PFSK-1 (cell line): ENCODE results near the gene GAB1.

Experiments used
- POLR2AphosphoS5 ChIP-seq: IDR thresholded peaks from 2 replicates; pipeline ENCODE4 v1.6.1; 2012; ENCODE audit warnings: low read depth, mild to moderate bottlenecking, control low read depth, low read length, moderate library complexity
- SIN3A ChIP-seq: IDR thresholded peaks from 2 replicates; pipeline ENCODE4 v1.6.1; 2012; ENCODE audit warnings: mild to moderate bottlenecking, low read length, moderate library complexity, borderline replicate concordance; ENCODE audit not compliant: insufficient read depth
- TAF1 ChIP-seq: IDR thresholded peaks from 2 replicates; pipeline ENCODE4 v1.6.1; 2012; ENCODE audit warnings: low read length, control low read depth, borderline replicate concordance; ENCODE audit not compliant: insufficient read depth
- TF ChIP-seq, protein P1 (sequence below), 2 experiments: IDR thresholded peaks; 2 replicates each; pipeline versions ENCODE4 v1.6.1 to v1.8.0; 2011 to 2012; ENCODE audit warnings: low read depth in 2 of 2, low read length in 2 of 2, control low read depth in 1 of 2, inconsistent platforms in 1 of 2, mild to moderate bottlenecking in 1 of 2, moderate library complexity in 1 of 2; ENCODE audit not compliant: insufficient read depth in 1 of 2

DNA sequence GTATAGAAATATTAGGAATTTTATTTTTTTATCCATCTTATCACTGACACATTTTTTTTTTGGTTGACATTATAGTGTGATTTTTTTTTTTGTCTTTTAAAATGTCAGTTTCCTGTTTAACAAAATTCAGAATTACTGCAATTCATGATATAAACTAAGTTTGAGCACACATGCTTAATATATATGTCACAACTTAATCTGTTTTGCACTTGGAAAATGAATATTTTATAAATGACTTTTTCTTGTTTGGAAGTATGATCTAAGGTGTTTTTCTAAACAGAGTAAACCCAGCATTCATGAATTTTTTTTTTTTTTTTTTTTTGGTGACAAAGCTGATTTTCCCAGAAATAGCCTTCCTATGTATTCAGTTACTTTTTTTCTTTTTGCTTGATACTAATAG is 179.2 kb downstream of the GAB1 start:
- TF ChIP-seq POLR2AphosphoS5 = no peak
- TF ChIP-seq SIN3A = no peak
- TF ChIP-seq, protein P1, sequence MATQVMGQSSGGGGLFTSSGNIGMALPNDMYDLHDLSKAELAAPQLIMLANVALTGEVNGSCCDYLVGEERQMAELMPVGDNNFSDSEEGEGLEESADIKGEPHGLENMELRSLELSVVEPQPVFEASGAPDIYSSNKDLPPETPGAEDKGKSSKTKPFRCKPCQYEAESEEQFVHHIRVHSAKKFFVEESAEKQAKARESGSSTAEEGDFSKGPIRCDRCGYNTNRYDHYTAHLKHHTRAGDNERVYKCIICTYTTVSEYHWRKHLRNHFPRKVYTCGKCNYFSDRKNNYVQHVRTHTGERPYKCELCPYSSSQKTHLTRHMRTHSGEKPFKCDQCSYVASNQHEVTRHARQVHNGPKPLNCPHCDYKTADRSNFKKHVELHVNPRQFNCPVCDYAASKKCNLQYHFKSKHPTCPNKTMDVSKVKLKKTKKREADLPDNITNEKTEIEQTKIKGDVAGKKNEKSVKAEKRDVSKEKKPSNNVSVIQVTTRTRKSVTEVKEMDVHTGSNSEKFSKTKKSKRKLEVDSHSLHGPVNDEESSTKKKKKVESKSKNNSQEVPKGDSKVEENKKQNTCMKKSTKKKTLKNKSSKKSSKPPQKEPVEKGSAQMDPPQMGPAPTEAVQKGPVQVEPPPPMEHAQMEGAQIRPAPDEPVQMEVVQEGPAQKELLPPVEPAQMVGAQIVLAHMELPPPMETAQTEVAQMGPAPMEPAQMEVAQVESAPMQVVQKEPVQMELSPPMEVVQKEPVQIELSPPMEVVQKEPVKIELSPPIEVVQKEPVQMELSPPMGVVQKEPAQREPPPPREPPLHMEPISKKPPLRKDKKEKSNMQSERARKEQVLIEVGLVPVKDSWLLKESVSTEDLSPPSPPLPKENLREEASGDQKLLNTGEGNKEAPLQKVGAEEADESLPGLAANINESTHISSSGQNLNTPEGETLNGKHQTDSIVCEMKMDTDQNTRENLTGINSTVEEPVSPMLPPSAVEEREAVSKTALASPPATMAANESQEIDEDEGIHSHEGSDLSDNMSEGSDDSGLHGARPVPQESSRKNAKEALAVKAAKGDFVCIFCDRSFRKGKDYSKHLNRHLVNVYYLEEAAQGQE (IDR thresholded peaks at IDR 0.05; ENCODE audit: insufficient read depth in 1 of 2, low read depth in 2 of 2, low read length in 2 of 2) = no peak
- no peak for TF ChIP-seq TAF1
